Esophagus muscularis mucosa (tissue), 4 donors: ENCODE measurements around the gene HOXA7.

Experiments used
- CTCF ChIP-seq, 3 experiments: fragments of 200-600 bp in 2 of 3; fragments of 450-650 bp in 1 of 3; sonication (generic) in 2 of 3; IDR thresholded peaks; one replicate each; pipeline ENCODE4 v1.5.1; 2017 to 2019; ENCODE audit warnings: antibody characterized with exemption in 3 of 3, mild to moderate bottlenecking in 2 of 3, moderate library complexity in 1 of 3
- EP300 ChIP-seq: sonication (generic); formaldehyde crosslinking; IDR thresholded peaks from one replicate; pipeline ENCODE4 v1.6.1; 2017; ENCODE audit warnings: antibody characterized with exemption
- POLR2AphosphoS5 ChIP-seq, 2 donors: sonication (generic); formaldehyde crosslinking; IDR thresholded peaks; one replicate each; pipeline ENCODE4 v1.6.1; 2017; ENCODE audit warnings: antibody characterized with exemption in 2 of 2

DNA sequence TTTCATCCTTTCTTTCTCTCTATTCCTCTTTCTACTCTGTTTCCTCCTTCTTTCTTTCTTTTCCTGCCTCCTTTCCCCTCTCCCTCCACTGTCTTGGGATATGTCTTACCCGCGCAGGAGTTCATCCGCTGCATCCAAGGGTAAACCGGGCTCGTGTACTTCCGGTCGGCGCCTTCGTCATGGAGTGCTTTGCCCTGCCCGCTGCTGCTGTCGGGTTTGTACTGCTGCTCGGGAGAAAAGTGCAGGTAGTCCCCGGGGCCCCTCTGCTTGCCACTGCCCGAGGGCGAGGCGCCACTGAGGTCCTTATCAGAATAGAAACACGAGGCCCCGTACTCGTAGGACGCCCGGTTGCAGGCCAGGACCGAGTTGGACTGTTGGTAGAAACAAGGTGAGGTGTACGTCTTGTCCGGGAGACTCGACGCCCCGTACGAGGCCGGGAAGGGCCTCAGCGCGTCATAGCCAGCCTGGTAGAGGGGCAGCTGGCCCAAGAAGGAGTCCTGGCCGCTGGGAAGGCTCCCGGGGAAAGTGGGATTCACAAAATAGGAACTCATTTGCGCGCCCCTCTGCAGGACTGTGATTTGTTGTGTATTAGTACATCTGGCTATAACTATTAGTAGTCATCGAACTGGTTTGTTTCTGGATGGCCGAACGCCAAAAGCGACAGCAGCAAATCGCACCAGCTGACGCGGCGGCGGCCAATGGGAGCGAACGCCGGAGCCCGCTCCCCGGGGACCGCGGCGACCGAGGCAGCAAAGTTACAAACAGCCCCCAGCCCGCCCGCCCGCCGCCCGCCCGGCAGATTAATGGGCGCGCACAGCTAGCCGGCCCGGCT lies 9.1 kb downstream of the HOXA7 start, which contains the start of gene HOXA6:
- no peak for TF ChIP-seq CTCF (IDR thresholded peaks at IDR 0.05)
- TF ChIP-seq EP300: no peak
- TF ChIP-seq POLR2AphosphoS5 (IDR thresholded peaks at IDR 0.05): no peak
